ENCODE measurements around the gene RGMA. TPM values are rescaled to one million over a fixed set of nuclear protein-coding genes. Genes with fewer than 3 reads are reported as not detected.

RGMA gene
- total RNA-seq, 1 experiment from 2014 or later: 5.5 TPM

DNA sequence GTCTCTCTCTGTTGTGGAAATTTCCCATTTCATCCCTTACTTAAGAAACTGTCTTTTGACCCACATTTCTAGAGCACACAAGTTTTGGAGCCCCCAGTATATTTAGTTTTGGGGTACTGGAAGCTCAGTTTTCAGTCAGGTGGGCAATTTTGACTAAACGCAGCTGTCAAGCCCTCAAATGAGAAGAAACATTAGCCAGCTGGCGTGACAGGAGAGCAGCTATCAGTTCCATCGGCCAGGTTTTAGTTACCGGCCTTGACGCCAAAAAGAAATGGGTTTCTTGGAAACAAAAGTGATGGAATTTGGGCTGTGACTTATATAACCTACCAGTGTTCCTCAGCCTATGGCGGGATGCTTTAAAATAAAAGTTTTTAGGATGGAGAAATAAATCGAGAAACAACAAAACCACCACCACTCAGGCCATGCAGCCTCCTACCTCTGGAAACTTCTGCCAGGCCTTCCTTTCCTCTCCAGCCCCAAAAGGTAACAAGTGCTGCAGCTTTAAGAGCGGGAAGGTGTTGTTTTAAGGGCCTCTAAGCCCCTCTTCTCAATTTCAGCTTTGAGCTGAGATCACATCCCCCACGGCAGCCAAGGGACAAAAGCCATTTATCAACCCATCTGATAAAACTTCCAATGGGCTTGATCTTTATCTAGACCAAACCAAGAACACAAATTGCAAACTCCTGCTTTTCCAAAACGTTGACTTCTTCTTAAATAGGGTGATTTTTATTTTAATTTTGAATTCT is 18.3 kb downstream of the RGMA start:
- POLR2A ChIA-PET: no interaction called here
- no peaks in the 10 kb centered on the region for H3K36me3 ChIP-seq (ENCODE audit: control insufficient read depth in 1 of 2, insufficient read depth in 2 of 2, low read length in 2 of 2)
- no peaks in the 10 kb centered on the region for H3K79me2 ChIP-seq (ENCODE audit: insufficient read depth, low read length)
- intact Hi-C loops (cut with micrococcal nuclease): no loop called here
- TF ChIP-seq SRF (IDR thresholded peaks at IDR 0.05; ENCODE audit: low read depth) (no peak), YY1 (IDR thresholded peaks at IDR 0.05; ENCODE audit: extremely low read depth, insufficient replicate concordance, low read depth, low read length) (no peak), EZH2 (IDR thresholded peaks at IDR 0.05) (no peak), EZH2phosphoT487 (IDR thresholded peaks at IDR 0.05; ENCODE audit: borderline replicate concordance) (no peak), EGR1 (IDR thresholded peaks at IDR 0.05; ENCODE audit: low read depth) (no peak), JUND (IDR thresholded peaks at IDR 0.05) (no peak), RAD21 (IDR thresholded peaks at IDR 0.05; ENCODE audit: low read depth) (no peak), SIN3A (IDR thresholded peaks at IDR 0.05; ENCODE audit: low read depth) (no peak), POLR2AphosphoS5 (IDR thresholded peaks at IDR 0.05; ENCODE audit: low read depth, low read length) (no peak), SP1 (IDR thresholded peaks at IDR 0.05; ENCODE audit: low read depth) (no peak), TCF7L2 (IDR thresholded peaks at IDR 0.05; ENCODE audit: borderline replicate concordance, extremely low read depth, insufficient read depth, insufficient read length) (no peak), POLR2A (IDR thresholded peaks at IDR 0.05; ENCODE audit: borderline replicate concordance, extremely low read depth, insufficient read depth, insufficient read length) (no peak), CEBPB (IDR thresholded peaks at IDR 0.05; ENCODE audit: low read depth) (no peak), ZNF274 (IDR thresholded peaks at IDR 0.05; ENCODE audit: low read depth, low read length) (no peak)
- TF ChIP-seq, protein P1, sequence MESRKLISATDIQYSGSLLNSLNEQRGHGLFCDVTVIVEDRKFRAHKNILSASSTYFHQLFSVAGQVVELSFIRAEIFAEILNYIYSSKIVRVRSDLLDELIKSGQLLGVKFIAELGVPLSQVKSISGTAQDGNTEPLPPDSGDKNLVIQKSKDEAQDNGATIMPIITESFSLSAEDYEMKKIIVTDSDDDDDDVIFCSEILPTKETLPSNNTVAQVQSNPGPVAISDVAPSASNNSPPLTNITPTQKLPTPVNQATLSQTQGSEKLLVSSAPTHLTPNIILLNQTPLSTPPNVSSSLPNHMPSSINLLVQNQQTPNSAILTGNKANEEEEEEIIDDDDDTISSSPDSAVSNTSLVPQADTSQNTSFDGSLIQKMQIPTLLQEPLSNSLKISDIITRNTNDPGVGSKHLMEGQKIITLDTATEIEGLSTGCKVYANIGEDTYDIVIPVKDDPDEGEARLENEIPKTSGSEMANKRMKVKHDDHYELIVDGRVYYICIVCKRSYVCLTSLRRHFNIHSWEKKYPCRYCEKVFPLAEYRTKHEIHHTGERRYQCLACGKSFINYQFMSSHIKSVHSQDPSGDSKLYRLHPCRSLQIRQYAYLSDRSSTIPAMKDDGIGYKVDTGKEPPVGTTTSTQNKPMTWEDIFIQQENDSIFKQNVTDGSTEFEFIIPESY (IDR thresholded peaks at IDR 0.05; ENCODE audit: extremely low read depth, insufficient replicate concordance, low read length): no peak
- TF ChIP-seq, protein P2, sequence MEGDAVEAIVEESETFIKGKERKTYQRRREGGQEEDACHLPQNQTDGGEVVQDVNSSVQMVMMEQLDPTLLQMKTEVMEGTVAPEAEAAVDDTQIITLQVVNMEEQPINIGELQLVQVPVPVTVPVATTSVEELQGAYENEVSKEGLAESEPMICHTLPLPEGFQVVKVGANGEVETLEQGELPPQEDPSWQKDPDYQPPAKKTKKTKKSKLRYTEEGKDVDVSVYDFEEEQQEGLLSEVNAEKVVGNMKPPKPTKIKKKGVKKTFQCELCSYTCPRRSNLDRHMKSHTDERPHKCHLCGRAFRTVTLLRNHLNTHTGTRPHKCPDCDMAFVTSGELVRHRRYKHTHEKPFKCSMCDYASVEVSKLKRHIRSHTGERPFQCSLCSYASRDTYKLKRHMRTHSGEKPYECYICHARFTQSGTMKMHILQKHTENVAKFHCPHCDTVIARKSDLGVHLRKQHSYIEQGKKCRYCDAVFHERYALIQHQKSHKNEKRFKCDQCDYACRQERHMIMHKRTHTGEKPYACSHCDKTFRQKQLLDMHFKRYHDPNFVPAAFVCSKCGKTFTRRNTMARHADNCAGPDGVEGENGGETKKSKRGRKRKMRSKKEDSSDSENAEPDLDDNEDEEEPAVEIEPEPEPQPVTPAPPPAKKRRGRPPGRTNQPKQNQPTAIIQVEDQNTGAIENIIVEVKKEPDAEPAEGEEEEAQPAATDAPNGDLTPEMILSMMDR (IDR thresholded peaks at IDR 0.05 in 2 of 3, conservative IDR thresholded peaks at IDR 0.05 in 1 of 3; ENCODE audit: borderline replicate concordance in 1 of 3, insufficient read depth in 1 of 3, low read depth in 2 of 3, low read length in 2 of 3): no peak
- TF ChIP-seq, protein P3, sequence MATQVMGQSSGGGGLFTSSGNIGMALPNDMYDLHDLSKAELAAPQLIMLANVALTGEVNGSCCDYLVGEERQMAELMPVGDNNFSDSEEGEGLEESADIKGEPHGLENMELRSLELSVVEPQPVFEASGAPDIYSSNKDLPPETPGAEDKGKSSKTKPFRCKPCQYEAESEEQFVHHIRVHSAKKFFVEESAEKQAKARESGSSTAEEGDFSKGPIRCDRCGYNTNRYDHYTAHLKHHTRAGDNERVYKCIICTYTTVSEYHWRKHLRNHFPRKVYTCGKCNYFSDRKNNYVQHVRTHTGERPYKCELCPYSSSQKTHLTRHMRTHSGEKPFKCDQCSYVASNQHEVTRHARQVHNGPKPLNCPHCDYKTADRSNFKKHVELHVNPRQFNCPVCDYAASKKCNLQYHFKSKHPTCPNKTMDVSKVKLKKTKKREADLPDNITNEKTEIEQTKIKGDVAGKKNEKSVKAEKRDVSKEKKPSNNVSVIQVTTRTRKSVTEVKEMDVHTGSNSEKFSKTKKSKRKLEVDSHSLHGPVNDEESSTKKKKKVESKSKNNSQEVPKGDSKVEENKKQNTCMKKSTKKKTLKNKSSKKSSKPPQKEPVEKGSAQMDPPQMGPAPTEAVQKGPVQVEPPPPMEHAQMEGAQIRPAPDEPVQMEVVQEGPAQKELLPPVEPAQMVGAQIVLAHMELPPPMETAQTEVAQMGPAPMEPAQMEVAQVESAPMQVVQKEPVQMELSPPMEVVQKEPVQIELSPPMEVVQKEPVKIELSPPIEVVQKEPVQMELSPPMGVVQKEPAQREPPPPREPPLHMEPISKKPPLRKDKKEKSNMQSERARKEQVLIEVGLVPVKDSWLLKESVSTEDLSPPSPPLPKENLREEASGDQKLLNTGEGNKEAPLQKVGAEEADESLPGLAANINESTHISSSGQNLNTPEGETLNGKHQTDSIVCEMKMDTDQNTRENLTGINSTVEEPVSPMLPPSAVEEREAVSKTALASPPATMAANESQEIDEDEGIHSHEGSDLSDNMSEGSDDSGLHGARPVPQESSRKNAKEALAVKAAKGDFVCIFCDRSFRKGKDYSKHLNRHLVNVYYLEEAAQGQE (IDR thresholded peaks at IDR 0.05; ENCODE audit: low read depth): no peak
- TF ChIP-seq, protein P4, sequence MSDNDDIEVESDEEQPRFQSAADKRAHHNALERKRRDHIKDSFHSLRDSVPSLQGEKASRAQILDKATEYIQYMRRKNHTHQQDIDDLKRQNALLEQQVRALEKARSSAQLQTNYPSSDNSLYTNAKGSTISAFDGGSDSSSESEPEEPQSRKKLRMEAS (IDR thresholded peaks at IDR 0.05): no peak
- TF ChIP-seq, protein P5, sequence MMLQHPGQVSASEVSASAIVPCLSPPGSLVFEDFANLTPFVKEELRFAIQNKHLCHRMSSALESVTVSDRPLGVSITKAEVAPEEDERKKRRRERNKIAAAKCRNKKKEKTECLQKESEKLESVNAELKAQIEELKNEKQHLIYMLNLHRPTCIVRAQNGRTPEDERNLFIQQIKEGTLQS (IDR thresholded peaks at IDR 0.05): no peak
- H2AFZ ChIP-seq (ENCODE audit: low read depth, low read length, poor library complexity, severe bottlenecking): no peak overlapping the region
- ATAC-seq (no peak), DNase-seq (ENCODE audit: low read depth, low spot score) (no peak)
- H3K4me2 ChIP-seq (ENCODE audit: low read length): no peak overlapping the region
- no TSS peak for BruUV-seq (replicated peaks)
- H3K9ac ChIP-seq (ENCODE audit: low read length): no peak overlapping the region
- CTCF ChIA-PET: no interaction called here
- no peaks in the 10 kb centered on the region for H3K27me3 ChIP-seq (ENCODE audit: insufficient read depth, low read length)
- peaks cover 8 to 21% of the 10 kb centered on the region in 2 experiments for H3K4me1 ChIP-seq (ENCODE audit: control insufficient read depth in 1 of 2, insufficient read depth in 2 of 2, low read length in 2 of 2)
- no peaks in the 10 kb centered on the region for H3K9me3 ChIP-seq (ENCODE audit: control insufficient read depth in 1 of 2, insufficient read depth in 1 of 2, low read depth in 1 of 2, low read length in 2 of 2)
- RAD21 ChIA-PET (ENCODE audit: low non-redundant PET in 1 of 2, low total read pairs in 2 of 2, uncharacterized antibody in 2 of 2, unreplicated experiment in 2 of 2): no interaction called here
- no peak overlapping the region for H3K4me3 ChIP-seq (replicated peaks in 1 of 2; ENCODE audit: low read depth in 1 of 2, low read length in 2 of 2)
- H4K20me1 ChIP-seq (ENCODE audit: insufficient read depth): no peaks in the 10 kb centered on the region
- no peaks in the 10 kb centered on the region for H3K9me2 ChIP-seq (ENCODE audit: insufficient read depth)
- H3K27ac ChIP-seq (ENCODE audit: low read depth, low read length): no peak overlapping the region
